Measurements from ENCODE around the gene GRP.

The GRP gene

DNA sequence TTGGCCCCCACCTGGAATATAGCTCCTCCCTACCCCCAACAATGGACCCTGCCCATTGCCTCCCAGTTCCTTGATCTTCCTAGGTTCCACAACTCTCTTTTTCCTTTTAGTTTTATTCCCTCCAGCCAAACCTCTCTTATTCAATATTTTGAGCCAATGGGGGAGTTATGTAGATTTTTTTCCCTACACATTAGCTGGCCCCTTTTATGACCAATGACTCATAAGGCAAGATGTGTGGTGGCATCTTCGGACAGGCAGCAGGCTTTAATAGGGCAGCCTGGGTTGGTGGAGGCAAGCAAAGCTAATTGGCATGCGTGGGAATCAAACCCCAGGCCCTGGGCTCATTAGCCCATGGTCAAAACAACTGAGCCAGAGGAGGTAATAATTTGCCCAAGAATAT is 9.2 kb downstream of the GRP start:
- Histone ChIP-seq H3K4me1 (ENCODE audit: control insufficient read depth, insufficient read depth, low read length) (no peaks in the 10 kb centered on the region), H3K9me3 (ENCODE audit: control insufficient read depth, insufficient read depth, low read length) (no peaks in the 10 kb centered on the region), H3K4me3 (ENCODE audit: low read depth, low read length) (no peak overlapping the region), H3K36me3 (ENCODE audit: control insufficient read depth, insufficient read depth, low read length) (no peaks in the 10 kb centered on the region), H3K9ac (ENCODE audit: low read depth, low read length) (no peak overlapping the region), H3K27ac (ENCODE audit: low read depth, low read length) (no peak overlapping the region), H3K27me3 (ENCODE audit: control insufficient read depth, insufficient read depth, low read length) (peaks cover 52% of the 10 kb centered on the region)

DNA sequence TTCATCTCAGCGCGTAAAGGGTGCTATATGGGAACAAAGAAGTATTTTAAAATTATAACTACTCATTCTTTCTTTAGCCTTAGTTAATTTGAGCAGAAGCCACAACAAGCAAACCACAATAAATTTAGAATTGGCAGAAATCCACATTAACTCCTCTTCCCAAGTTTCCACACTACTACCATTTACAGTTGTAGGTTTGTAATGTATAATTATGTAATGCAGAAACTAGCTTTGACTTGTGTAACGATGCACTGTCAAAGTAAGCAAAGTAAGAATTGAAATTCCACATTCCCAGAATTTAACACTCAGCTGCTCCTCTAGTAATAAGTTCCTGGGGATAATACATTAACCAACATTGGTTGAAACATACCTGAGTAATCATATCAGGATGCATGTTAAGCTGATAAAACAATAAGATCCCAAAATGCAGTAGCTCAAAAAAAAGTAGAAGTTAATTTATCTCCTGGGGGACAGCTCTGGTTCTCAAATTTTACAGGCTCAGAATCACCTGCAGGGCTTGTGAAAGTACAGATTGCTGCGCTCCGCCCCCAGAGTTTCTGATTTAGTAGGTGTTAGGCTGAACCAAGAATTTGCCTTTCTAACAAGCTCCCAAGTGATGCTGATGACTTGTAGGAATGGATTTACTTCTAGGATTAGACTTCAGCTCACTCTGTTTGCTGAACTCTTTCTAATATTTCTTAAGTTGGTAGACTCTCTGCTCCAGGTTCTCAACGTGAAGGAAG is 9.9 kb downstream of the GRP start:
- H3K36me3 ChIP-seq (ENCODE audit: control insufficient read depth, insufficient read depth, low read length) = no peaks in the 10 kb centered on the region
- H3K4me1 ChIP-seq (ENCODE audit: control insufficient read depth, insufficient read depth, low read length) = no peaks in the 10 kb centered on the region
- no peaks in the 10 kb centered on the region for H3K9me3 ChIP-seq (ENCODE audit: control insufficient read depth, insufficient read depth, low read length)
- no peak overlapping the region for H3K27ac ChIP-seq (ENCODE audit: low read depth, low read length)
- H3K27me3 ChIP-seq (ENCODE audit: control insufficient read depth, insufficient read depth, low read length) = peaks cover 46% of the 10 kb centered on the region
- H3K9ac ChIP-seq (ENCODE audit: low read depth, low read length) = no peak overlapping the region
- no peak overlapping the region for H3K4me3 ChIP-seq (ENCODE audit: low read depth, low read length)

DNA sequence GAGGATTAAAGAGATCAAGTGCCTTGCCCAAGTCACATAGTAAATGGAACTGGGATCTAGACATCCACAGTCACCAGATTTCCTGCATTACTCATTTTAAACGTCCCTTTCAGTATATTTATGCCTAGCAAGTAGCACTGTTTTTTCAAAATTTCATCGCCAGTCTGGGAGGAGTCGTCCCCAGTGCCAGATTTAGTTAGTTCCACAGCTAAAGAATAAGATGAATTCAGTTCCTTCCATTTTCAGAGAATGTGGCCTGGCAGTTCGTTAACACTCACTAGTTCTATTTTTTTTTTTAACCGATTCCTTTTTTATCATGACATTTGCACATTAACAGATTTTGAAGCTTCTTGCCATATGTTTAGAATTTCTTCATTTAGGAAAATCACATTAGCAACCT is 11.2 kb downstream of the GRP start:
- peaks cover 35% of the 10 kb centered on the region for H3K27me3 ChIP-seq (ENCODE audit: control insufficient read depth, insufficient read depth, low read length)

DNA sequence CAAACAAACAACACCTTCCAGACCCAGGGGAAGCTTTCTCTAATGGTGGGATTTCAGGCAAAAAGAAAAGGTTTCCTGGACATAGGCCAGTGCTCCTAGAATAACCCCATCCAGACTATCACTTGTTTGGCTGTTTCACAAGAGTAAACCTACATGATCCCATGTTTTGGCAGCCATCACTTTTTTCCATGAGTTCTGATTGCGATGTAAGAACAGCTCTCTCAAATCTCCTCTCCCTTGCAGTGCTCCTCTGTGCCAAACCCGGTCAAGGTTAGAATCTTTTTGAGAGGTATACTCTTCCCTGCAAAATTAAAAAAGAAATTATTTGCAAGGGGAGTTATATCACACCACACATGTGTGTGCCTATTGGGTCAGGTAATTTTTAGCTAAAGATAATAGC is 11.9 kb downstream of the GRP start:
- no peak overlapping the region for H3K4me3 ChIP-seq (ENCODE audit: low read depth, low read length)
- peaks cover 29% of the 10 kb centered on the region for H3K27me3 ChIP-seq (ENCODE audit: control insufficient read depth, insufficient read depth, low read length)
- H3K9ac ChIP-seq (ENCODE audit: low read depth, low read length) = no peak overlapping the region
- H3K4me1 ChIP-seq (ENCODE audit: control insufficient read depth, insufficient read depth, low read length) = no peaks in the 10 kb centered on the region
- H3K36me3 ChIP-seq (ENCODE audit: control insufficient read depth, insufficient read depth, low read length) = no peaks in the 10 kb centered on the region
- H3K9me3 ChIP-seq (ENCODE audit: control insufficient read depth, insufficient read depth, low read length) = no peaks in the 10 kb centered on the region
- H3K27ac ChIP-seq (ENCODE audit: low read depth, low read length) = no peak overlapping the region

More for the DNA sequence above, 11.2 kb downstream of the GRP start:
- Histone ChIP-seq H3K4me1 (ENCODE audit: control insufficient read depth, insufficient read depth, low read length) (no peaks in the 10 kb centered on the region), H3K9ac (ENCODE audit: low read depth, low read length) (no peak overlapping the region), H3K9me3 (ENCODE audit: control insufficient read depth, insufficient read depth, low read length) (no peaks in the 10 kb centered on the region), H3K4me3 (ENCODE audit: low read depth, low read length) (no peak overlapping the region), H3K27ac (ENCODE audit: low read depth, low read length) (no peak overlapping the region), H3K36me3 (ENCODE audit: control insufficient read depth, insufficient read depth, low read length) (no peaks in the 10 kb centered on the region)

DNA sequence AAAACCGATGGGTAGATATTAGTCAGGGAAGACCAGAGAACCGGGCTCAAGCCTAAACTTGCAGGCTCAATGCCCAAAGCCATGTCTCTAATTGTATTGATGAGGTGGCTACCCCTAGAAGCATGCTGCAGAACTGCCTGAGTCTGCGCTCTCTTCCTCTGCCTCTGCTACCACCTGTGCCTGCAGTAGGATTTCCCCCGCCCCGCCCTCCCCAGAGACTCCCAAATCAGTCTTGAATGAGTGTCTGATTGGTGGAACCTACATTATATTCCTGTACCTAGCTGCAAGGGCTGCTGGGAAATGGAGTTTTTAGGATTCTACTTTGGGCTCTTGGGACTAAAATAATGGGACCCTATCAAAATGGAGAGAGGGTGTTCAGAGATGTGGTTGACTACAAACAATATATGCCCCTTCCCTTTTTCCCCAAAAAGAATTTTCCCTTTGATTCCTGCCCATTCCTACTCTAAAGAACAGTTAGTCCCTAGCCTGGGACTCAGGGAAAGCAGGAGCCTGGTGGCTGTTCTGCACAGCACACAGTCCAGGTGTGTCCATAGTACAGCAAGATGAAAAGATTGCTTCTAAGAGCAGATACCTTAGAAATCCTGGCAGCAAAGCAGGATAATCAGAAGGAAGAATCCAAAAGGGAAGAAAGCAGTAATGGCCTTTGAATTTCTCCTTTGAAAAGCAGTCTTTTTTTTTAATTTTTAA is 12.5 kb downstream of the GRP start:
- no peak overlapping the region for H3K27ac ChIP-seq (ENCODE audit: low read depth, low read length)

DNA sequence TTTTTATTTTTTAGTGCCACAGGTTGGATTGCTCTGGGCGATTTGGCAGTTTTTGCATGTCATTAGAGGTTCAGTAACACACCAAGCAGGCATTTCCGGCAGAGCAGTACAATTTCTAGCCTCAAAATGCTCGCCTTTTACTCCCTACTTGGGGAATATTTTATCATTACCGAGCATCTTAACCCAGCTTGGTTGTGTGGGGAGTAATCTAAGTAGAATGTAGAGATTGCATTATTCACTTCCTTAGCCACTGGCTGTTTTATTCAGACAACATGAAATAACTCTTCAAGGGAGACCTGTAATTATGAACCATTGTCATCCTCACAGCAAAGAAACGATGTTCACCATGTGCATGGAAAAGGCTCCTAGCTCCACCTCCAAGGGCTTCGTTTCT is 13.1 kb downstream of the GRP start:
- H3K27me3 ChIP-seq (ENCODE audit: control insufficient read depth, insufficient read depth, low read length) = peaks cover 19% of the 10 kb centered on the region
- H3K4me1 ChIP-seq (ENCODE audit: control insufficient read depth, insufficient read depth, low read length) = no peaks in the 10 kb centered on the region
- H3K36me3 ChIP-seq (ENCODE audit: control insufficient read depth, insufficient read depth, low read length) = no peaks in the 10 kb centered on the region
- H3K9me3 ChIP-seq (ENCODE audit: control insufficient read depth, insufficient read depth, low read length) = no peaks in the 10 kb centered on the region
- H3K27ac ChIP-seq (ENCODE audit: low read depth, low read length) = no peak overlapping the region
- H3K4me3 ChIP-seq (ENCODE audit: low read depth, low read length) = no peak overlapping the region
- no peak overlapping the region for H3K9ac ChIP-seq (ENCODE audit: low read depth, low read length)

More for the DNA sequence above, 12.5 kb downstream of the GRP start:
- H3K36me3 ChIP-seq (ENCODE audit: control insufficient read depth, insufficient read depth, low read length) = no peaks in the 10 kb centered on the region
- no peaks in the 10 kb centered on the region for H3K9me3 ChIP-seq (ENCODE audit: control insufficient read depth, insufficient read depth, low read length)
- H3K4me3 ChIP-seq (ENCODE audit: low read depth, low read length) = no peak overlapping the region
- no peak overlapping the region for H3K9ac ChIP-seq (ENCODE audit: low read depth, low read length)
- H3K27me3 ChIP-seq (ENCODE audit: control insufficient read depth, insufficient read depth, low read length) = peaks cover 24% of the 10 kb centered on the region
- H3K4me1 ChIP-seq (ENCODE audit: control insufficient read depth, insufficient read depth, low read length) = no peaks in the 10 kb centered on the region

DNA sequence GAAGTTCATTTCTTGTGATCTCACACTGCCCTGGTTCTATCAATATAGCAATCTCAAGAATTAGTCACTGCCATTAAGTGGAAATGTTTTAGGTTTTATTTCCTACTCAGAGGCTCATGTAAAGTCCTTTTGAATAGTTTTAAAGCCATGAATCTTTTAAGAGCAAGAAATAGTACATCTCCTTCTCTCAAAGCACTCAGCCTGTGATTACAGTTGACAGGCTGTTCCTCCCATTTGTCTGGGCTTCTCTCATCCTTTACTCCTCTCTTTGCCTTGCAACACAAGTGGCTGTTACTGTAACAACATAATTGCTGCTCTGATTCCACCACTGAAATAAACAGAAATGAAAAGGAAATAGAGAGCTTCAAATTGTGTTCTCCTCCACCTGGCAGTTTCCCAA is 18.4 kb downstream of the GRP start:
- H3K9me3 ChIP-seq (ENCODE audit: control insufficient read depth, insufficient read depth, low read length) = no peaks in the 10 kb centered on the region
- H3K4me1 ChIP-seq (ENCODE audit: control insufficient read depth, insufficient read depth, low read length) = no peaks in the 10 kb centered on the region
- no peaks in the 10 kb centered on the region for H3K27me3 ChIP-seq (ENCODE audit: control insufficient read depth, insufficient read depth, low read length)
- no peak overlapping the region for H3K9ac ChIP-seq (ENCODE audit: low read depth, low read length)
- H3K36me3 ChIP-seq (ENCODE audit: control insufficient read depth, insufficient read depth, low read length) = no peaks in the 10 kb centered on the region
- H3K4me3 ChIP-seq (ENCODE audit: low read depth, low read length) = no peak overlapping the region
- no peak overlapping the region for H3K27ac ChIP-seq (ENCODE audit: low read depth, low read length)

DNA sequence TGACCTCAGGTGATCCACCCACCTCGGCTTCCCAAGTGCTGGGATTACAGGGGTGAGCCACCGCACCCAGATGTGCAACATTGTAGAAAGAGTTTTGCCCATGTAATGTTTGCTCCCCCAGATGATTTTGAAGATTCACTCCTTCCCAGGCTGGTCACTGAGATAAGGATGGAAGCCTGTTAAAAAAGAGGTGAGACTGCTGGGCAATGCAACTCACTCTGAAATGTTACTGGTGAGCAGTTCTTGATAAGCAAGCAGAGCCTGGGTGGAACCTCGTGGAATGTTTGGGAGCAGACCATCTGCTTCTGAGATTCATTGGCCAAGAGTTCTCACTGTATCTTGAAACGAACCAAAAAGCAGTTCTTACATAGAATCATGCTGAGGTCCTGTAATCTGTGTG is 19.7 kb downstream of the GRP start:
- Histone ChIP-seq H3K36me3 (ENCODE audit: control insufficient read depth, insufficient read depth, low read length) (no peaks in the 10 kb centered on the region), H3K4me3 (ENCODE audit: low read depth, low read length) (no peak overlapping the region), H3K9ac (ENCODE audit: low read depth, low read length) (no peak overlapping the region), H3K9me3 (ENCODE audit: control insufficient read depth, insufficient read depth, low read length) (no peaks in the 10 kb centered on the region), H3K4me1 (ENCODE audit: control insufficient read depth, insufficient read depth, low read length) (no peaks in the 10 kb centered on the region), H3K27me3 (ENCODE audit: control insufficient read depth, insufficient read depth, low read length) (no peaks in the 10 kb centered on the region; the same call in 1 of the 2 replicates), H3K27ac (ENCODE audit: low read depth, low read length) (no peak overlapping the region)

DNA sequence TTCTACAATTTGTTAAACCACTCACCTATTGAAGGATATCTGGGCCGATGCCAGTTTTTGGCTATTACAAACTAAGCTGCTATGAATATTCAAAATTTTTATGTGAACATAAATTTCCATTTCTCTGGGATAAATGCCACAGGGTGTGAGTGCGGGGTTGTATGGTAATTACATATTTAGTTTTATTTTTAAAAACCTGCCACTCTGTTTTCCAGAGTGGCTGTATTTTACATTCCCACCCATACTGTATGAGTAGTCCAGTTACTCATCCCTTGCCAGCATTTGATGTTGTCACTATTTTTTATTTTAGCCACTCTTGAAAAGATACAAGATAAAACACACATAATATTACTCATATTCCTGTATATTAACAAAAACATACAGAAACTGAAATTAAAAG is 22.9 kb downstream of the GRP start:
- Histone ChIP-seq H3K4me1 (ENCODE audit: control insufficient read depth, insufficient read depth, low read length) (no peaks in the 10 kb centered on the region; the same call in 1 of the 2 replicates), H3K27me3 (ENCODE audit: control insufficient read depth, insufficient read depth, low read length) (peaks cover 16% of the 10 kb centered on the region)

DNA sequence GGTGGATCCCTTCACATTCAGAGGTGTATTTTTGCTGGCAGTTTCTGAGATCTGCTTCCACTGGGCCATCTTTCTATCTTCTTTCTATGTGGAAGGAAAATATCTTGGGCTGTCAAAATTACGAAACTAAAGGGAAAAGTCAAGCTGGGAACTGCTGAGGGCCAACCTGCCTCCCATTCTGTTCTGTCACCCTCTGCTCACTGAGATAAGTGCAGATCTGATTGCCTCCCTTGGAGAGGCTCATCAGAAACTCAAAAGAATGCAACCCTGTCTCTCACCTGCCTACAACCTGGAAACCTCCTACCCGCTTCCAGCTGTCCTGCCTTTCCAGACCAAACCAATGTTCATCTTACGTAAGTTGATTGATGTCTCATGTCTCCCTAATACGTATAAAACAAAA is 26.8 kb downstream of the GRP start:
- peaks cover 25% of the 10 kb centered on the region for H3K27me3 ChIP-seq (ENCODE audit: control insufficient read depth, insufficient read depth, low read length)
- no peaks in the 10 kb centered on the region; the same call in 1 of the 2 replicates for H3K4me1 ChIP-seq (ENCODE audit: control insufficient read depth, insufficient read depth, low read length)
- H3K9me3 ChIP-seq (ENCODE audit: control insufficient read depth, insufficient read depth, low read length) = no peaks in the 10 kb centered on the region
- no peak overlapping the region for H3K27ac ChIP-seq (ENCODE audit: low read depth, low read length)
- H3K36me3 ChIP-seq (ENCODE audit: control insufficient read depth, insufficient read depth, low read length) = no peaks in the 10 kb centered on the region
- no peak overlapping the region for H3K9ac ChIP-seq (ENCODE audit: low read depth, low read length)
- H3K4me3 ChIP-seq (ENCODE audit: low read depth, low read length) = no peak overlapping the region

More for the DNA sequence above, 22.9 kb downstream of the GRP start:
- Histone ChIP-seq H3K27ac (ENCODE audit: low read depth, low read length) (no peak overlapping the region), H3K36me3 (ENCODE audit: control insufficient read depth, insufficient read depth, low read length) (no peaks in the 10 kb centered on the region), H3K9me3 (ENCODE audit: control insufficient read depth, insufficient read depth, low read length) (no peaks in the 10 kb centered on the region), H3K4me3 (ENCODE audit: low read depth, low read length) (no peak overlapping the region), H3K9ac (ENCODE audit: low read depth, low read length) (no peak overlapping the region)

DNA sequence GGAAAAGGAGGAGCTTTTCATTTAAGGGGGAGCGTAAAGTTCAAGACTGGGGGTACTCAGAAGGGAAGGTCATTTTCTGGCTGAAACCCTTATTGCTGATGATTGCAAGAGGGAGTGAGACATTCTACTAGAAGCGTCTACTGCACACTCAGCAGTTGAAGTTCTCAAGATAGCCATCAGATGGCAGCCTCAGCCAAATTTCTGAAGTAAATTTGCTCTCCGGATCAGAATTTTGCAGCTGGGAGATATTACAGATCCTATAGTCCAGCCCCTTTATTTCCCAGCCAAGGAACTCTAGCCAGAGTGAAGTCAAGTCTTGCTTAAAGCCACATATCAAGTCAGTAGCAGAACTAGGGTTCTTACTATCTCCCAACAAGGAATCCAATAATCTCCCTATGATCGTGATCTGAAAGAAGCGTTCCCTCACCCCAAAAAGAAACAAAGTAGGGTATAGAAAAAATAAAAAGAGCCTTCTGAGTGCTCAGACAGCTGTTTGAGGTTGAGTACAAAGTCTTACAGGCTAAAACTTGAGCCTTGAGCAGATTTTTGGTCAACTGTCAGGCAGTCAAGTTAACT is 29.3 kb downstream of the GRP start:
- Histone ChIP-seq H3K36me3 (ENCODE audit: control insufficient read depth, insufficient read depth, low read length) (no peaks in the 10 kb centered on the region), H3K4me3 (ENCODE audit: low read depth, low read length) (no peak overlapping the region), H3K27me3 (ENCODE audit: control insufficient read depth, insufficient read depth, low read length) (peaks cover 25% of the 10 kb centered on the region), H3K9me3 (ENCODE audit: control insufficient read depth, insufficient read depth, low read length) (no peaks in the 10 kb centered on the region), H3K9ac (ENCODE audit: low read depth, low read length) (no peak overlapping the region), H3K27ac (ENCODE audit: low read depth, low read length) (no peak overlapping the region), H3K4me1 (ENCODE audit: control insufficient read depth, insufficient read depth, low read length) (no peaks in the 10 kb centered on the region; the same call in 1 of the 2 replicates)

Data from HUES48 (cell line).